ENCODE measurements around the gene SURF1.

DNA sequence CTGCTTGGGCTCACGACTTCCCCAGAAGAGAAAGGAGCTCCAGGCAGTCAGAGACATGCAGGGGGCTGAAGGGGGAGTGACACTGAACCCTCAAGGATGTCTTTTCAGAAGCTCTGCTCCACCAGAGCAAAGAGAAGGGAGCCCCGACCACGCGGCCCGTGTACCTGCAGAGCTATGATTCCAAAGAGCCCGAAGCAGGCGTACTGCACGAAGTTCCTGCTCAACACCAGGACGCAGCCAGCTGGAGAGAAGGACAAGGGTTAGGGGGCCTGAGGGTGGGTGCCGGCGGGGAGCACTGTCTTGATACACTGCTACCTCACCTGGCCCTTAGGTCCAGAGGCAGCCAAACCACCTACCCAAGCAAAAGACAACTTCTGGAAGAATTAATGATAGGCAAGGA, 10.1 kb upstream of the SURF1 start:
- TF ChIP-seq, protein P1, sequence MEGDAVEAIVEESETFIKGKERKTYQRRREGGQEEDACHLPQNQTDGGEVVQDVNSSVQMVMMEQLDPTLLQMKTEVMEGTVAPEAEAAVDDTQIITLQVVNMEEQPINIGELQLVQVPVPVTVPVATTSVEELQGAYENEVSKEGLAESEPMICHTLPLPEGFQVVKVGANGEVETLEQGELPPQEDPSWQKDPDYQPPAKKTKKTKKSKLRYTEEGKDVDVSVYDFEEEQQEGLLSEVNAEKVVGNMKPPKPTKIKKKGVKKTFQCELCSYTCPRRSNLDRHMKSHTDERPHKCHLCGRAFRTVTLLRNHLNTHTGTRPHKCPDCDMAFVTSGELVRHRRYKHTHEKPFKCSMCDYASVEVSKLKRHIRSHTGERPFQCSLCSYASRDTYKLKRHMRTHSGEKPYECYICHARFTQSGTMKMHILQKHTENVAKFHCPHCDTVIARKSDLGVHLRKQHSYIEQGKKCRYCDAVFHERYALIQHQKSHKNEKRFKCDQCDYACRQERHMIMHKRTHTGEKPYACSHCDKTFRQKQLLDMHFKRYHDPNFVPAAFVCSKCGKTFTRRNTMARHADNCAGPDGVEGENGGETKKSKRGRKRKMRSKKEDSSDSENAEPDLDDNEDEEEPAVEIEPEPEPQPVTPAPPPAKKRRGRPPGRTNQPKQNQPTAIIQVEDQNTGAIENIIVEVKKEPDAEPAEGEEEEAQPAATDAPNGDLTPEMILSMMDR (IDR thresholded peaks at IDR 0.05) = no peak
- TF ChIP-seq POLR2AphosphoS5 (IDR thresholded peaks at IDR 0.05) (no peak), POLR2A (IDR thresholded peaks at IDR 0.05) (no peak)

Measured in gastroesophageal sphincter (tissue), 3 donors.